ENCODE results near the gene TNS1. TPM values are rescaled to one million over a fixed set of nuclear protein-coding genes. Genes with fewer than 3 reads are reported as not detected.

Gene TNS1
- total and polyA plus RNA-seq, 9 of the 15 experiments (the other 6 are each of a cell fraction or from before 2014, with no cell fraction given) = 0.13 to 2.7 (median 0.77) TPM

DNA sequence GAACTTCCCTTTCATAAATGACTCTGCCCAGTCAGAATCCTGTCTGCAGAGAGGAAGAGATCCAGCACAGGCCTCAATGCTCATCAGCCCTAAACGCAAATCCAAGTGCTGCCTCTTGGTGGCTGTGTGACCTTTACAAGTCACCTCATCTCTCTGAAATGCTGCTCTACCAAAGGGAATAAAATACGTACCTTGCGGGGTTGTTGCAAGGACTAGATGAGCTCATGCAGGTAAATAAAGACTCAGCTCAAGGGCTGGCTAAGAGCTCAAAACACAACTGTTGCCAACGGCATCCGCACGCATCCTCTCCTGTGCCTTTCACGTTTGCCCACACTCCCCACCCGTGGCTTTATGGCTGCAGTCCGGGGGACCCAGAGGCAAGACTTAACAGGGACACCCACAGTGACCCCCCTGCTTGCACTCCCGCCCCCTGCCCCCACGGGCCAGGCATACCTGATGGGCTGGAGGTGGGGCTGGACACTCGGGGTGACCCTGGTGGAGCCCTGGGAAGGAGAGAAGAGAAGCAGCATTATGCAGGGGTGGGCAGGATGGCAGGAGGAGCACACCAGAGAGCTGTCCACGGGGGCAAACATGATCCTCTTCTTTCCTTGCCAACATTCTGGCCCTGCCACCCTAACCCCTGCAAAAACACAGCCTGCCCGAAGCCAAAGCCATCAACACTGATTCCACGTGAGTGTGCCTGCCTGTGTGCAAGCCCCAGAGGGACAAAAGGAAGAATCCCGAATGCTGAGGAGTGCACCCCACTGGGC, 102.6 kb downstream of the TNS1 start:
- ATAC-seq (no peak), FAIRE-seq (no peak), DNase-seq (ENCODE audit: extremely low read depth in 1 of 4, low spot score in 3 of 4) (no peak)
- no peak overlapping the region for H2AFZ ChIP-seq (ENCODE audit: low read depth, low read length)
- ChIA-PET POLR2A (interaction anchor here (0.6 to 1.4 kb wide), 2 partner anchors 10 to 53 kb away, joined by 3 to 4 read pairs; no protein-coding TSS in a partner anchor), CTCF (ENCODE audit: low intra/inter-chr PET ratio) (no interaction called here)
- H3K4me1 ChIP-seq (replicated peaks in 1 of 2; ENCODE audit: control insufficient read depth in 2 of 2, insufficient read depth in 2 of 2, low read length in 2 of 2) = peaks cover 7 to 14% of the 10 kb centered on the region in 2 experiments; a peak in 3 of 5 replicates
- TF ChIP-seq ZNF133 (CRISPR knock-in tag; IDR thresholded peaks at IDR 0.05) = no peak
- no peak for TF ChIP-seq DMBX1 (CRISPR knock-in tag; IDR thresholded peaks at IDR 0.05; ENCODE audit: borderline replicate concordance)
- no peak for TF ChIP-seq ZNF444 (CRISPR knock-in tag; IDR thresholded peaks at IDR 0.05)
- H3K9me1 ChIP-seq (ENCODE audit: control insufficient read depth, insufficient read depth, low read length) = no peaks in the 10 kb centered on the region
- BruUV-seq (replicated peaks) = no TSS peak
- peaks cover 0 to 22% of the 10 kb centered on the region in 2 experiments; a peak in 4 of 5 replicates for H3K27me3 ChIP-seq (ENCODE audit: control insufficient read depth in 2 of 2, insufficient read depth in 2 of 2, low read length in 2 of 2)
- H3K27ac ChIP-seq (ENCODE audit: extremely low read depth, low read depth, low read length) = no peak overlapping the region
- in situ Hi-C loops (cut with MboI) = no loop called here
- no peaks in the 10 kb centered on the region for H3K36me3 ChIP-seq (ENCODE audit: control insufficient read depth, insufficient read depth, low read length)
- H3K4me3 ChIP-seq = no peak overlapping the region
- no peak overlapping the region for H3K4me2 ChIP-seq (ENCODE audit: insufficient read depth, low read length)
- H3K9ac ChIP-seq (ENCODE audit: insufficient read depth in 1 of 2, low read depth in 2 of 2, low read length in 2 of 2) = no peak overlapping the region
- no peaks in the 10 kb centered on the region for H3K79me2 ChIP-seq (ENCODE audit: control insufficient read depth, insufficient read depth, low read length)
- 14% methylated on average over 11 of the region's 16 CpGs for WGBS (ENCODE audit: insufficient coverage, low coverage, missing lambda C conversion rate)
- H4K20me1 ChIP-seq (replicated peaks; ENCODE audit: control insufficient read depth, insufficient read depth, low read length) = no peaks in the 10 kb centered on the region
- no peaks in the 10 kb centered on the region for H3K9me3 ChIP-seq (replicated peaks; ENCODE audit: control insufficient read depth, insufficient read depth, low read depth, low read length)
- intact Hi-C loops (cut with micrococcal nuclease) = no loop called here

Measured in K562 (cell line).